ENCODE data around the gene PACSIN3. TPM values are rescaled to one million over a fixed set of nuclear protein-coding genes. Genes with fewer than 3 reads are reported as not detected.
A peak's percentile ranks its signal among the peaks of the same experiment; 100 is the strongest.

PACSIN3 gene
- total RNA-seq, 4 donors from 2014 or later = 43.6 to 71.6 (median 54.2) TPM

DNA sequence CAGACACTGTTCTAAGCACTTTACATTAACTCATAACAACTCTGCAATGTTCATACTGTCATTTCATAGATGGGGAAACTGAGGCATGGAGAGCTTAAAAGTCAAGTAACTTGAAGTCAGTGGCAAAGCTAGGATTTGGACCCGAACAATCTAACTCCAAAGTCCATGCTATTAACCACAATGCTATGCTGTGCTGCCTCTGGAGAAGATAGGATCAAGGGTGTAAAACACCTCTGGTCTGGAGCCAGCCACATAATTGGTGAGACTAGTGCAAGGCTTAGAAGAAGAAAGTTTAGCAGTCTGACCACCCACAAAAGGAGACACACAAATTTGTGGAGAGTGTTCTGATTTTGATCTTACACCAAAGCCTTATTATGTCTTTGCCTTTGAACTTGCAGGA, 53.3 kb downstream of the PACSIN3 start:
- 86 to 100% methylated on average over 1 of the region's 1 CpG for WGBS, 2 donors
- DNase-seq = no peak
- no peak for TF ChIP-seq POLR2A (IDR thresholded peaks at IDR 0.05)
- TF ChIP-seq, protein P1, sequence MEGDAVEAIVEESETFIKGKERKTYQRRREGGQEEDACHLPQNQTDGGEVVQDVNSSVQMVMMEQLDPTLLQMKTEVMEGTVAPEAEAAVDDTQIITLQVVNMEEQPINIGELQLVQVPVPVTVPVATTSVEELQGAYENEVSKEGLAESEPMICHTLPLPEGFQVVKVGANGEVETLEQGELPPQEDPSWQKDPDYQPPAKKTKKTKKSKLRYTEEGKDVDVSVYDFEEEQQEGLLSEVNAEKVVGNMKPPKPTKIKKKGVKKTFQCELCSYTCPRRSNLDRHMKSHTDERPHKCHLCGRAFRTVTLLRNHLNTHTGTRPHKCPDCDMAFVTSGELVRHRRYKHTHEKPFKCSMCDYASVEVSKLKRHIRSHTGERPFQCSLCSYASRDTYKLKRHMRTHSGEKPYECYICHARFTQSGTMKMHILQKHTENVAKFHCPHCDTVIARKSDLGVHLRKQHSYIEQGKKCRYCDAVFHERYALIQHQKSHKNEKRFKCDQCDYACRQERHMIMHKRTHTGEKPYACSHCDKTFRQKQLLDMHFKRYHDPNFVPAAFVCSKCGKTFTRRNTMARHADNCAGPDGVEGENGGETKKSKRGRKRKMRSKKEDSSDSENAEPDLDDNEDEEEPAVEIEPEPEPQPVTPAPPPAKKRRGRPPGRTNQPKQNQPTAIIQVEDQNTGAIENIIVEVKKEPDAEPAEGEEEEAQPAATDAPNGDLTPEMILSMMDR (IDR thresholded peaks at IDR 0.05) = no peak
- Histone ChIP-seq H3K36me3 (no peaks in the 10 kb centered on the region), H3K4me3 (replicated peaks in 1 of 3) (no peak overlapping the region), H3K9me3 (no peaks in the 10 kb centered on the region), H3K27me3 (no peaks in the 10 kb centered on the region), H3K27ac (no peak overlapping the region), H3K4me1 (peaks cover 7 to 16% of the 10 kb centered on the region in 2 donors)
- intact Hi-C loops (cut with DNase I) = no loop called here

DNA sequence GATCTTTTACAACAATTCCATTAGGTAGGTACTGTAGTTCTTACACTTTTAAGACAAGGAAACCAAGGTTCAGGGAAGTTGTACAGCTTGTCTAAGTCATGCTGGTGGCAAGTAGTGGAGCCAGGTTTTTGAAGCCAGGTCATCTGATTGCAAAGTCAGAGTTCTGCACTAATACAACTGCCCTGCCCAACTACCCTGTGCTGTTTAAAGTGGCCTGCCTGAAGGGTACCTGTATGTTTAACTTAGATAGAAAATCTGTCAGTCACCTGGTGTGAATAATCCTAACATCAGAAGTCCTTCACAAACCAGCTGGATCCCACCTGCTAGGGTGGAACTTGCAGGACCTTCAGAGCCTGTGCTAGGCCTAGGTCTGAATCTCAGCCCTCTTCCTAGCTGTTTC, 53.7 kb downstream of the PACSIN3 start:
- TF ChIP-seq, protein P1 (IDR thresholded peaks at IDR 0.05) = no peak
- no peak for TF ChIP-seq POLR2A (IDR thresholded peaks at IDR 0.05)
- H3K36me3 ChIP-seq = no peaks in the 10 kb centered on the region
- DNase-seq = peak in 1 of 2 donors; percentile 9
- H3K27ac ChIP-seq = no peak overlapping the region
- H3K4me1 ChIP-seq = peaks cover 7 to 11% of the 10 kb centered on the region in 2 donors
- H3K9me3 ChIP-seq = no peaks in the 10 kb centered on the region
- no peak overlapping the region for H3K4me3 ChIP-seq (replicated peaks in 1 of 3)
- H3K27me3 ChIP-seq = no peaks in the 10 kb centered on the region
- intact Hi-C loops (cut with DNase I) = no loop called here

DNA sequence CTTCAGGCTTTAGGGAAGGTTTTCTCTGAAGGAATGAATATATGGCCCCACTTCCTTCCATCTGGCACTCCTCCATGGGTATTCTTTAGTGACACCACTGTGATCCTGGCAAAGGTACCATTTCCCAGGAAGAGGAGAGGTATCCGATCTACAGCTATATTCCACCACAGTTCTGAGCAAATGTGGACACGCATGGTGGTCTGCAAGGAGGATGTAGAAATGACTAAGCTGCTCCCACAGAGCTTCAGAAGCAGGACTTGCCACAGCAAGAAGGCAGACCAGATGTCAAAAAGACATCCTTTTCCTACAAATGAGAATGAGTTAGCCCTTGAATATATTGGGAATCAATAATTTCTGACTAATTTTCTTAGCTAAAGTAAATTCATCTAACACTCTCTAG, 55.1 kb downstream of the PACSIN3 start:
- intact Hi-C loops (cut with DNase I) = no loop called here
- WGBS, 2 donors = 94 to 100% methylated on average over 2 of the region's 2 CpGs
- H3K9me3 ChIP-seq = no peaks in the 10 kb centered on the region
- H3K27me3 ChIP-seq = no peaks in the 10 kb centered on the region
- TF ChIP-seq, protein P1 (IDR thresholded peaks at IDR 0.05) = no peak
- TF ChIP-seq POLR2A (IDR thresholded peaks at IDR 0.05) = no peak
- no peaks in the 10 kb centered on the region for H3K36me3 ChIP-seq
- DNase-seq = no peak
- peaks cover 3 to 7% of the 10 kb centered on the region in 2 donors for H3K4me1 ChIP-seq
- no peak overlapping the region for H3K4me3 ChIP-seq (replicated peaks in 1 of 3)
- H3K27ac ChIP-seq = no peak overlapping the region

DNA sequence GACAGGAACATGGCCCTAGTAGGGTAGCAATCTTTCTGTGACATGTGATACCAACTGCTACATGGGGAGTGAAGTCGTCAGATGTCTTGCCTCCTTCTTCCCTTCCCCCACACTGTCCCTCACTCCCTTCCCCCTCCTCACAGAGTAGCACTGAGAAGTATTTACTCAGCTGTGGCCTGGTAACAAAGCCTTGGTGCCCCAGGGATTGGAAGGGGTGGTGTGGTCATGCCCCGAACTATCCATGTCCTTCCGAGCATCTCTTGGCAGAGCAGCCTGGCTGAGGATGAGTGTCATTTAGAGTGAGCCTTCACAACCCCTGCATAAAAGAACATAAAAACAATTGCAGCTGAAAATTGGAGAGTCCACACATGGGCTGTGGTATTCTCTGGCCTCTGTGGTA, 55.7 kb downstream of the PACSIN3 start:
- Histone ChIP-seq H3K4me3 (replicated peaks in 1 of 3) (no peak overlapping the region), H3K4me1 (peaks cover 3 to 4% of the 10 kb centered on the region in 2 donors), H3K36me3 (no peaks in the 10 kb centered on the region), H3K27me3 (no peaks in the 10 kb centered on the region), H3K9me3 (no peaks in the 10 kb centered on the region), H3K27ac (no peak overlapping the region)
- WGBS, 2 donors = 81% methylated on average over 3 of the region's 3 CpGs
- intact Hi-C loops (cut with DNase I) = no loop called here
- TF ChIP-seq, protein P1 (IDR thresholded peaks at IDR 0.05) = no peak
- TF ChIP-seq POLR2A (IDR thresholded peaks at IDR 0.05) = no peak
- no peak for DNase-seq

Small RNA genes lying within 50 kb of the gene (microRNA-seq; reads per million reads assigned to microRNA genes)
- not detected for gene MIR6745

Small RNA genes lying within 50 kb of the gene (small RNA-seq; reads per million reads assigned to genes)
- gene MIR6745 = not detected

Other genes with a start within 250 kb of the PACSIN3 start
- gene CSTPP1, start 249.7 kb downstream of the PACSIN3 start, total RNA-seq = 10 to 100 TPM; 29.4 to 65.8 (median 45.7) TPM
- 100 to 1,000 TPM; 145 to 194 (median 160) TPM for gene ARFGAP2, start 9.6 kb downstream of the PACSIN3 start, total RNA-seq
- 10 to 100 TPM; 10.6 to 19.3 (median 12.9) TPM for gene DDB2, start 28.5 kb upstream of the PACSIN3 start, total RNA-seq
- 10 to 100 TPM; 32.4 to 98.5 (median 73.3) TPM for gene ACP2, start 62.4 kb upstream of the PACSIN3 start, total RNA-seq
- gene NR1H3, start 71.6 kb upstream of the PACSIN3 start, total RNA-seq = 10 to 100 TPM; 27.5 to 58.3 (median 42.5) TPM
- gene MADD, start 83.7 kb upstream of the PACSIN3 start, total RNA-seq = 10 to 100 TPM; 29.0 to 49.7 (median 38.1) TPM
- gene MYBPC3, start 166.3 kb upstream of the PACSIN3 start, total RNA-seq = not detected
- gene SPI1, start 192.1 kb upstream of the PACSIN3 start, total RNA-seq = 10 to 100 TPM in 1 of 4 donors, 1 to 10 TPM in 3; 4.8 to 18.0 (median 5.8) TPM
- 10 to 100 TPM; 51.3 to 84.3 (median 66.8) TPM for gene SLC39A13, start 222.2 kb upstream of the PACSIN3 start, total RNA-seq
- 100 to 1,000 TPM in 2 of 4 donors, 10 to 100 TPM in 2; 92.7 to 240 (median 123) TPM for gene PSMC3, start 240.0 kb upstream of the PACSIN3 start, total RNA-seq

Data from thyroid gland (tissue), 4 donors.